Measurements from ENCODE around the gene ITSN1.
"Not testable (repeated sequence)": the region's sequence is repeated elsewhere in the genome, so short reads cannot be mapped to it uniquely, and the experiment has no call there.

Gene ITSN1

GRCh38 chr21:33771976-33772375 is 129.7 kb downstream of the ITSN1 start:
- no peak for DNase-seq (ENCODE audit: low spot score)

- DNase-seq (ENCODE audit: low spot score): no peak
Measured at GRCh38 chr21:33774551-33774950, 132.2 kb downstream of the ITSN1 start.

GRCh38 chr21:33775100-33775828 is 133.0 kb downstream of the ITSN1 start:
- no peak for DNase-seq (ENCODE audit: low spot score)

GRCh38 chr21:33780631-33781030 is 138.3 kb downstream of the ITSN1 start:
- DNase-seq (ENCODE audit: low spot score): no peak

- no peak for DNase-seq (ENCODE audit: low spot score)
Measured at GRCh38 chr21:33781121-33781520, 138.8 kb downstream of the ITSN1 start.

GRCh38 chr21:33783187-33783979 is 141.1 kb downstream of the ITSN1 start:
- DNase-seq (ENCODE audit: low spot score): no peak

GRCh38 chr21:33787431-33787830 is 145.1 kb downstream of the ITSN1 start:
- DNase-seq (ENCODE audit: low spot score): no peak

GRCh38 chr21:33788438-33788837 is 146.1 kb downstream of the ITSN1 start:
- not testable (repeated sequence) for DNase-seq (ENCODE audit: low spot score)

- no peak for DNase-seq (ENCODE audit: low spot score)
Measured at GRCh38 chr21:33789697-33790096, 147.4 kb downstream of the ITSN1 start.

- no peak for DNase-seq (ENCODE audit: low spot score)
Measured at GRCh38 chr21:33791073-33791472, 148.8 kb downstream of the ITSN1 start.

- no peak for DNase-seq (ENCODE audit: low spot score)
Measured at GRCh38 chr21:33794596-33794995, 152.3 kb downstream of the ITSN1 start.

GRCh38 chr21:33797565-33797964 is 155.3 kb downstream of the ITSN1 start:
- DNase-seq (ENCODE audit: low spot score): no peak

GRCh38 chr21:33799378-33800090 is 157.2 kb downstream of the ITSN1 start:
- no peak for DNase-seq (ENCODE audit: low spot score)

- no peak for DNase-seq (ENCODE audit: low spot score)
Measured at GRCh38 chr21:33800753-33801423, 158.6 kb downstream of the ITSN1 start.

- no peak for DNase-seq (ENCODE audit: low spot score)
Measured at GRCh38 chr21:33801424-33802405, 159.4 kb downstream of the ITSN1 start.

- no peak for DNase-seq (ENCODE audit: low spot score)
Measured at GRCh38 chr21:33802481-33802880, 160.2 kb downstream of the ITSN1 start.

GRCh38 chr21:33808715-33809367 is 166.5 kb downstream of the ITSN1 start:
- DNase-seq (ENCODE audit: low spot score): no peak

- no peak for DNase-seq (ENCODE audit: low spot score)
Measured at GRCh38 chr21:33810766-33811165, 168.5 kb downstream of the ITSN1 start.

- no peak for DNase-seq (ENCODE audit: low spot score)
Measured at GRCh38 chr21:33811167-33812010, 169.1 kb downstream of the ITSN1 start.
